HEK293T (cell line): ENCODE results near the gene PDLIM1.

ENCODE experiments used
- ARNT ChIP-seq: fragments of 450-650 bp; IDR thresholded peaks from 2 replicates; pipeline ENCODE4 v1.6.1; 2017; ENCODE audit warnings: mild to moderate bottlenecking
- BHLHE40 ChIP-seq: fragments of 450-650 bp; IDR thresholded peaks from 2 replicates; pipeline ENCODE4 v1.6.1; 2016; ENCODE audit warnings: mild to moderate bottlenecking, moderate library complexity, borderline replicate concordance
- FOXA1 ChIP-seq: fragments of 450-650 bp; IDR thresholded peaks from 2 replicates; pipeline ENCODE4 v1.6.1; 2016; ENCODE audit warnings: mild to moderate bottlenecking
- FOXK2 ChIP-seq: fragments of 450-650 bp; IDR thresholded peaks from 2 replicates; pipeline ENCODE4 v1.6.1; 2016; ENCODE audit warnings: mild to moderate bottlenecking
- FOXM1 ChIP-seq: fragments of 450-650 bp; IDR thresholded peaks from 2 replicates; pipeline ENCODE4 v1.6.1; 2017; ENCODE audit warnings: mild to moderate bottlenecking, borderline replicate concordance
- L3MBTL2 ChIP-seq: fragments of 450-650 bp; conservative IDR thresholded peaks from 2 replicates; pipeline ENCODE4 v1.6.1; 2016; ENCODE audit warnings: mild to moderate bottlenecking
- LEF1 ChIP-seq: fragments of 450-650 bp; IDR thresholded peaks from 2 replicates; pipeline ENCODE4 v1.6.1; 2017; ENCODE audit warnings: mild to moderate bottlenecking, borderline replicate concordance
- NFRKB ChIP-seq: fragments of 450-650 bp; IDR thresholded peaks from 2 replicates; pipeline ENCODE4 v1.6.1; 2016; ENCODE audit warnings: mild to moderate bottlenecking, moderate library complexity
- SP1 ChIP-seq: fragments of 450-650 bp; IDR thresholded peaks from 2 replicates; pipeline ENCODE4 v1.6.1; 2017
- SUZ12 ChIP-seq: fragments of 450-650 bp; IDR thresholded peaks from 2 replicates; pipeline ENCODE4 v1.6.1; 2016; ENCODE audit warnings: mild to moderate bottlenecking
- TARDBP ChIP-seq: fragments of 450-650 bp; IDR thresholded peaks from 2 replicates; pipeline ENCODE4 v1.6.1; 2016
- ZNF384 ChIP-seq: fragments of 450-650 bp; IDR thresholded peaks from 2 replicates; pipeline ENCODE4 v1.6.1; 2016
- TF ChIP-seq, protein P1 (sequence below): fragments of 450-650 bp; IDR thresholded peaks from 2 replicates; pipeline ENCODE4 v1.6.1; 2016

DNA sequence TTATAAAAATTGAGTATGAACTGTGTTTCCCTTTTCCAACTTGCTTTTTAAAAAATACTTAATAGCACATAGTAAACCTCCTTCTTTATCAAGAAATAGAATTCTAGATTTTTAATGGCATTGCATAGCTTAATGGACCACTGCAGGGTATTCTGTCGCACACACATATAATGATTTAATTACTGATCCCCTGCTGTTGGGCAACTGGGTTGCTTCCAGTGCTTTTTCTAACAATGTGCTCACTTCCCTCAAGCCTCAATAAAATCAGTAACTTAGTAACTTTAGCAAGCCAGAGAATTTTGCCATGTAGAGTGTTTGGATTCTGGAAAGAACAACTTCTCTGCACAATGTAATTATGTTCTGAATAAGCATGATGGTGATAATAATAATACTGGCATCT, 49.1 kb upstream of the PDLIM1 start:
- no peak for TF ChIP-seq TARDBP
- no peak for TF ChIP-seq L3MBTL2
- TF ChIP-seq FOXM1: no peak
- TF ChIP-seq SP1: no peak
- no peak for TF ChIP-seq LEF1
- no peak for TF ChIP-seq SUZ12
- TF ChIP-seq ARNT: no peak
- no peak for TF ChIP-seq BHLHE40
- no peak for TF ChIP-seq FOXK2
- TF ChIP-seq, protein P1, sequence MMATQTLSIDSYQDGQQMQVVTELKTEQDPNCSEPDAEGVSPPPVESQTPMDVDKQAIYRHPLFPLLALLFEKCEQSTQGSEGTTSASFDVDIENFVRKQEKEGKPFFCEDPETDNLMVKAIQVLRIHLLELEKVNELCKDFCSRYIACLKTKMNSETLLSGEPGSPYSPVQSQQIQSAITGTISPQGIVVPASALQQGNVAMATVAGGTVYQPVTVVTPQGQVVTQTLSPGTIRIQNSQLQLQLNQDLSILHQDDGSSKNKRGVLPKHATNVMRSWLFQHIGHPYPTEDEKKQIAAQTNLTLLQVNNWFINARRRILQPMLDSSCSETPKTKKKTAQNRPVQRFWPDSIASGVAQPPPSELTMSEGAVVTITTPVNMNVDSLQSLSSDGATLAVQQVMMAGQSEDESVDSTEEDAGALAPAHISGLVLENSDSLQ: no peak
- TF ChIP-seq NFRKB: no peak
- no peak for TF ChIP-seq ZNF384
- no peak for TF ChIP-seq FOXA1
